HG03558 (cell line): ENCODE data around the gene TEX14.
"Not testable (repeated sequence)": the region's sequence is repeated elsewhere in the genome, so short reads cannot be mapped to it uniquely, and the experiment has no call there.

ENCODE experiments used
- ATAC-seq: cut with Tn5 transposase; IDR thresholded peaks from one replicate; pipeline ENCODE4 v1.9.1; 2021; ENCODE audit warnings: moderate number of reproducible peaks; ENCODE audit not compliant: unreplicated experiment; ENCODE audit errors: extremely low read depth

TEX14 gene

DNA sequence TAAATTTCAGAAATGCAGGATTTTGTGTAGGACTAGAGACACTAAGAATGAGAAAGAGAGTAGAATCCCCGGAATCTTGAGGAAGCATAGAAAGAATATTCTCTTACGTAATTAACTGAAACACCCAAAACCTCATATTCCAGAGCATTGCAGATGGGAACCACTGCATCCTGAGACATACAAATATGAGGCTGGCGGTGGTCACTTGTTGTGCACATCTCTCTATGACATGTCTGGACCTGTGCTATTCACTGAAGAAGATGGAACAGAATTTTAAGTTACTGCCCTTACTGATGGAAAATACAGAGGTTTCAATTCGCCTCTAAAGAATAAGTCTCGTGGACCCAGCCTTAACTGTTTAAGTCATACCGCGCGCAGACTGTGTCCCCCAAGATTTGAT is 1.4 kb upstream of the TEX14 start:
- no peak for ATAC-seq

DNA sequence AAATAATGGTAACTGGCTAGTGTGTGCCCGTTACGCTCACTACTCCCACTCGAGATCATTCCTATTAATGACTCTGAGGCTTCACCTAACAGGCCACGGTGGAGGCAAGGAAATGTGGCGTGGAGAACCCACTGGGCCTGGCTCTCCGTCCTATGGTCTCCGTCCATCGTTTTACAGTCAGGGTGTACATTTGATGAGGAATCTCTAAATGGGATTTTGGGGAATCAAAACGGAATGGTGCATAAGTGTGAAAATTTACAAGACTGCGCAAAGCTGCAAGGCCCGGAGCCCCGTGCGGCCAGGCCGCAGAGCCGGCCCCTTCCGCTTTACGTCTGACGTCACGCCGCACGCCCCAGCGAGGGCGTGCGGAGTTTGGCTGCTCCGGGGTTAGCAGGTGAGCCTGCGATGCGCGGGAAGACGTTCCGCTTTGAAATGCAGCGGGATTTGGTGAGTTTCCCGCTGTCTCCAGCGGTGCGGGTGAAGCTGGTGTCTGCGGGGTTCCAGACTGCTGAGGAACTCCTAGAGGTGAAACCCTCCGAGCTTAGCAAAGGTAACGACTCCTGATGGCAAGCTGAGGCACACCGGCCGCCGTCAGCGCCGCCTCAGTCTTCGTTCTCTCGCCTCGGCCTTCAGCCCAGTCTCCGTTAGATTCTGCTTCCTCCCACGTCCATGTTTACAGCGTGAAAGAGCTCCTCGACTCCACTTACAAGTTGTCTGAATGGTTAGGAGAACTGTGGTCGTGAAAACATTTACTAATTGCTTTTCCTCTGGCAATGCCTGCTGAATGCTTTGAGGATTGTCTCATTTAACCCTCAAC is 602 bp upstream of the TEX14 start, which contains the start of gene RAD51C:
Gene RAD51C (plus strand): TSS at position 364 of the 817 bp plus-strand sequence. CDS start 42 bp downstream, at position 406.
- ATAC-seq, result peak; percentile 79

- ATAC-seq, result not testable (repeated sequence)
These were observed 1.8 kb downstream of the TEX14 start for GRCh38 chr17:58690033-58690432.

DNA sequence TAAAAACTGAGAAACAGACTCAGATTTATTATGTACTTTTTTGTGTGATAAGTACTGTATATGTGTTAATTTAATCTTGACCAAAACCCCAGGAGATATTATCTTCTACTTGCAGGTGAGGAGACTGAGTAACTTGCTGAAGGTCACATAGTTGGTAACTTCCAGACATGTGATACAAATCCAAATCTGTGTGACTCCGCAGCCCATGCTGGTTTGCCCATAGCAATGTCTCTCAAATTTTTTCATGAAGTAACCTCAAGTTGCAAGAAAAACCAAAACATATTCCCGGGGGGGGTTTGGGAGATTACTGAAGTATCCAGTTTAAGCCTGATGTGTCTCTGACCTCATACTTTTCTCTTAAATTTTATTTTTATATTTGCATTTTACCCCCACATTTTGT is 3.3 kb downstream of the TEX14 start:
- no peak for ATAC-seq

- ATAC-seq, result no peak
These were observed 4.9 kb downstream of the TEX14 start for GRCh38 chr17:58686980-58687379.

DNA sequence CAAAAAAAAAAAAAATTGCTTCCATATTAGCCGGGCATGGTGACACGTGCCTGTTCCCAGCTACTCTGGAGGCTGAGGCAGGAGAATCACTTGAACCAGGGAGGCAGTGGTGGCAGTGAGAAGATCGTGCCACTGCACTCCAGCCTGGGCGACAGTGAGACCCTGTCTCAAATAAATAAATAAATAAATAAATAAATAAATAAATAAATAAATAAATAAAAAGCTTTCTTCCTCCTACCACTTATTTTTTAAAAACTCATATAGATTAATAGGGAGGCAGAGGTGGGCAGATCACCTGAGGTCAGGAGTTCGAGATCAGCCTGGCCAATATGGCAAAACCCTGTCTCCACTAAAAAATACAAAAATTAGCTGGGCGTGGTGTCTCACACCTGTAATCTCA is 7.4 kb downstream of the TEX14 start:
- not testable (repeated sequence) for ATAC-seq

DNA sequence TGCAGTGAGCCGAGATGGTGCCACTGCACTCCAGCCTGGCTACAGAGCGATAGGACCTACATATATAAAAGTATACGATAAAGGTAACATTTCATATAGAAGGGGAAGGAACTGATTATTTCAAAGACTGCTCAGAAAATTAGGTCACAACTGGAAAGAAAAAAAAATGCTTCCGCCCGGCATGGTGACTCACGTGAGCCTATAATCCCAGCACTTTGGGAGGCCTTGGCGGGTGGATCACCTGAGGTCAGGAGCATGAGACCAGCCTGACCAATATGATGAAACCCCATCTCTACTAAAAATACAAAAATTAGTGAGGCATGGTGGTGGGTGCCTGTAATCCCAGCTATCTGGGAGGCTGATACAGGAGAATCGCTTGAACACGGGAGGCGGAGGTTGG is 7.8 kb downstream of the TEX14 start:
- ATAC-seq, result no peak

DNA sequence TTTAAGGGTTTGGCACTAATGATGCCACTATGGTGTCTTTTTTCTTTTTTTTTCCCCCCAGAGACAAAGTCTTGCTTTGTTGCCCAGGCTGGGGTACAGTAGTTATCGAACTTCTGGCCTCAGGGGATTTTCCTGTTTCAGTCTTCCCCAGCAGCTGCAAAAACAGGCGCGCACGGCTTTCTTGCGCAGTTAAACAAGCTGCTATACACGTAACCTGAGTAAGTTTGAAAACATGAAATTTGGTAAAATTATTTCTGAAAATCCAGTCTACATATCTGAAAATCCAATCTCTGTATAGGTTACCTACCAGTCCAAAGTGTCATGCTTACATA is 11.8 kb downstream of the TEX14 start:
- ATAC-seq, result no peak

- no peak for ATAC-seq
These were observed 12.4 kb downstream of the TEX14 start for GRCh38 chr17:58679263-58680037.

GRCh38 chr17:58678287-58678686 is 13.6 kb downstream of the TEX14 start:
- ATAC-seq, result not testable (repeated sequence)

DNA sequence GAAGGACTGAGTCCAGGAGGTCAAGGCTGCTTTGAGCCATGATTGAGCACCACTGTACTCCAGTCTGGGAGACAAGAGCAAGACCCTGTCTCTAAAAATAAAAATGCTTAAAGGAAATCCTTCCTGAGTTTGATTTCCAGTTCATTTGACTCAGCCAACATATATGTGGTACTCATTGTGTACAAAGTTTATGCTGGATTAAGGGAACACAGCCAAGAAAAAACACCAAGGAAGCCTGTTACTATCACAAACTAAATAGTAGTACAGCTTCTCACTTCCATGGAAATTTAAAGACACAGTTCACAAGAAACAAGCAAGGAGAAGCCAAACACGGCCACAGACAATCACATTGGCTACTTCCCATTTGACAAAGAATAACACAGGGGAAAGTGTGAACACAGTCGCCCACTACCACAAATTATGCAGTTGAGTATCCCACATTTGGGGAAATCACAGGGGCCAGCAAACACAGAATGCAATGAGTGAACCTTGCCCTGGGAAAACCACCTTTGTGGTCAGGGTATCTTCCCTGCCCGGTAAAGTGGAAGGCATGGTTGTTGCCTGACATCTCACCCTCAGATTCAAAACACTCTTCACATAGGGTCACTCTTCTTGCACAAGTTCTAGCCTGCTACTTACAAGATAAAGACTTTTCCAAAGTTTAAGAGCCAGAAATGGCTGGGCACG is 14.5 kb downstream of the TEX14 start:
- no peak for ATAC-seq

DNA sequence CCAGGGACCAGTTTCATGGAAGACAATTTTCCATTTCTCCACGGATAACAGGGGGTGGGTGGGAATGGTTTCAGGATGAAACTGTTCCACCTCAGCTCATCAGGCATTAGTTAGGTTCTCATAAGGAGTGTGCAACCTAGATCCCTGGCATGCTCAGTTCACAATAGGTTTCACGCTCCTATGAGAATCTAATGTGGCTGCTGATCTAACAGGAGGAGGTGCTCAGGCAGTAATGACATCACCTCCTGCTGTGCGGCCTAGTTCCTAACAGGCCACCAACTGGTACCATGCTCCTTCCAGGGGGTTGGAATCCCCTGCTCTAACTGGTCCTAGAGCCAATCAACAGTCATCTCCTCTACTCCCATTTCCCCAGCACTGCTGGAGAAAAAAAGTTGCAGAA is 19.9 kb downstream of the TEX14 start:
- no peak for ATAC-seq

GRCh38 chr17:58669853-58670252 is 22.0 kb downstream of the TEX14 start:
- no peak for ATAC-seq

DNA sequence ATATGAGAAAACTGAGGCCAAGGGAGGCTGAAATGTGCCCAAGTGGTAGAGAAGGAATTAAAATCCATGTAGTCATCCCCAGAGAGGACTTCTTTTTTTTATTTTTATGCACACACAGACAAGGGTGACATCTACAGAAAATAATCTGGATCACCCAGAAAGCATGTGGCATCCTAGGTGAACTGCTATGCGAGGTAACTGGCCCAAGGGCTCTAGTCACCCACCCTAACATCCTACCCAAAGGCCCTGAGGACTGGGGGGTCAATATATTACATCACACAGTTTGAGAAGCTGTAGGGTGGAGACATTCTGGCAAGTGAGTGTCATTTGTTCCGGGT is 23.3 kb downstream of the TEX14 start:
- ATAC-seq, result no peak

DNA sequence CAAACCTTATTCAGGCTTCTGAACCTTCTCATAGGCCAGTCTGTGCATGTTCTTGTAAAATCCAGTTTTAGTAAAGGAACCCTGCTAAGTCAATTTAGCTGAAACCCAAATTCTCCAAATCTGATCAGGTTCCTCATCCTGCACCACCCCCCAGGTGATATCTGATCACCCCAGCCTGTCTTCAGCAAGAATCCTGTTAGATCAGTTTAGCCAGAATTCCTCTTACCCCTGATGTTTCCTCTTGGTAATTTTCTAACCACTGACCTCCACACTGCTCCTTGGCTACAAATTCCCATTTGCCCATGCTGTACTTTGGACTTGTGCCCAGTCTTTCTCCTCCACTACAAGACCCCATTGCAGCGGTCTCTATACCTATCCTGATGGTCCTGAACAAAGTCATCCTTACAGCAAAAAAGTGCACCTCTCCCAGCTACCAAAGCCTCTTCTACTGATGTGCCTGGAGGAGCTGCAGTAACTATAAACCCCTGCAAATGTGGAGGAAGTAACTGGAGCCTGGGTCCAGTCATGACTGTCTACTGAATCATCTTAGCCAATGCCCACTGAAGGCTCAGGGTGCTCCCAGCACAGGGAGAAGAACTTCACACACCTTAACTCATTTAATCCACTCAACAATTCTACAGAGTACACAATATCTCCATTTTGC is 23.8 kb downstream of the TEX14 start:
- ATAC-seq, result no peak

GRCh38 chr17:58666858-58667267 is 25.0 kb downstream of the TEX14 start:
- ATAC-seq, result no peak

- no peak for ATAC-seq
These were observed 25.6 kb downstream of the TEX14 start for GRCh38 chr17:58665946-58666857.

GRCh38 chr17:58664302-58664701 is 27.5 kb downstream of the TEX14 start:
- no peak for ATAC-seq

DNA sequence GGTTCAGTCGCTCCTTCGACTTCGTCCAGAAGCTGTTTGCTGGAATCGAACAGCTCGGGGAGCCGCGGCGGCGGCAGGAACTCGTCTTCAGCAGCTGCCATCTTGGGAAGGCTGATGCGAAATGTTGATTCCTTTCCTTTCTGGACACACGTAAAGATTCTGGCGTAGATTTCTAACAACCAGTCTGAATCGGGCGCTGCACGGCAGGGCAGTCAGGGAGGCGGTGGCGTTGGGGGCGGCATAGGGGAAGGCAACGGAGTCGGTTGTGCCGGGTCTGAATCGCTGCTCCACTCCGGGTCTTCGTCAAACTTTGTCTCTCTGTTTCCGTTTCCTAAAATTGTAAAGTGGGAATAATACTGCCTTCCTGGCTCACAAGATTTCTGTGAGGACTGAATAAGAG is 30.3 kb downstream of the TEX14 start:
- no peak for ATAC-seq

DNA sequence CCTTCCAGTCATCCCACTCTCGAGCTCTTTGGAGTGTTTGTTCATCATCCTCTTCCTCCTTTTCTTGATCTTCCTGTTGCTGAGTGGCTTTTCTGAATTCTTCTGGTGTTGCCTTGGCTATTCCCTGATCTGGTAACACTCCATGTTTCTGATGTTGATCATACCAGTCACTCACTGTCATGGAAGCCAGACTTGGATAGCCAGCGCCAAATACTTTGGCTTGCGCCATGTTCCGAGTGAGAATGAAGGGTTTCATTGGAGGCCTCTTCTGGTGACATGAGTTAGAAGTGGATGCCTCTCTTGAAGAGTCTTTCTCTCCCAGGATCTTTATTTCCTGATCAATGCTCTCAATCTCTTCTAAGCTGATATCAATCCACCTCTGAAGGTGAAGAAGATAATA is 31.2 kb downstream of the TEX14 start:
- no peak for ATAC-seq
